A549 (cell line): ENCODE measurements around the gene MBD3. TPM values are rescaled to one million over a fixed set of nuclear protein-coding genes. Genes with fewer than 3 reads are reported as not detected.

Experiments used
- ATAC-seq, 2 experiments: fragments of 200-7000 bp in 1 of 2; fragments of >200 bp in 1 of 2; cut with Nextera tagmentation in 1 of 2; cut with Tn5 transposase in 1 of 2; 3 replicates each; pipeline versions ENCODE4 v1.8.0 to v1.9.1; 2018 to 2020; ENCODE audit warnings: mild to moderate bottlenecking in 1 of 2, moderate library complexity in 1 of 2
- CTCF ChIA-PET: fragments of 300-600 bp; sonication (Branson Sonifier 250); formaldehyde crosslinking; extraction: SDS; loops from one replicate; lab custom pipeline; 2021; ENCODE audit warnings: antibody characterized with exemption, inconsistent platforms; lab: Yijun Ruan, JAX
- POLR2A ChIA-PET: fragments of 350-600 bp; formaldehyde crosslinking; extraction: SDS; loops from one replicate; lab custom pipeline; 2021; ENCODE audit warnings: antibody characterized with exemption, inconsistent platforms; lab: Yijun Ruan, JAX
- DNase-seq, 2 experiments: peaks; one replicate each; pipeline versions ENCODE4 v3.0.0 to v3.0.0-alpha.2; 2011 to 2016; ENCODE audit warnings: low read depth in 1 of 2, low spot score in 1 of 2
- FAIRE-seq: peaks from 2 replicates; lab custom pipeline; 2011; peaks lifted over from hg19 to GRCh38; lab: Jason Lieb, UNC
- H3K27ac ChIP-seq, 2 experiments: fragments of >200 bp; sonication (Bioruptor Twin); formaldehyde crosslinking; 3 replicates each; pipeline ENCODE4 v1.5.1; 2016 to 2017
- H3K4me1 ChIP-seq: fragments of >200 bp; sonication (Bioruptor Twin); formaldehyde crosslinking; 3 replicates; pipeline ENCODE4 v1.6.1; 2016
- H3K4me2 ChIP-seq: fragments of >200 bp; sonication (Bioruptor Twin); formaldehyde crosslinking; 3 replicates; pipeline ENCODE4 v1.6.1; 2016
- H3K4me3 ChIP-seq: fragments of >200 bp; sonication (Bioruptor Twin); formaldehyde crosslinking; 3 replicates; pipeline ENCODE4 v1.5.1; 2016
- H3K9me3 ChIP-seq: fragments of >200 bp; sonication (Bioruptor Twin); formaldehyde crosslinking; 3 replicates; pipeline ENCODE4 v1.6.1; 2016
- CBX8 ChIP-seq: fragments of 200-600 bp; sonication (generic); IDR thresholded peaks from 2 replicates; pipeline ENCODE4 v1.6.1; 2016
- CEBPB ChIP-seq, 2 experiments: fragments of >200 bp in 1 of 2; sonication (Bioruptor Twin) in 1 of 2; formaldehyde crosslinking in 1 of 2; IDR thresholded peaks; 2 replicates each; pipeline ENCODE4 v1.6.1; 2012 to 2016
- CHD4 ChIP-seq: fragments of 200-600 bp; sonication (generic); IDR thresholded peaks from 2 replicates; pipeline ENCODE4 v1.6.1; 2016; ENCODE audit warnings: antibody characterized with exemption, mild to moderate bottlenecking, borderline replicate concordance
- EHMT2 ChIP-seq: fragments of 200-600 bp; sonication (generic); IDR thresholded peaks from 2 replicates; pipeline ENCODE4 v1.6.1; 2016; ENCODE audit warnings: antibody characterized with exemption, low read depth, mild to moderate bottlenecking, moderate library complexity
- FOSB ChIP-seq: fragments of 250-450 bp; sonication (Bioruptor Pico); IDR thresholded peaks from 2 replicates; pipeline ENCODE4 v1.5.0; 2020; ENCODE audit warnings: mild to moderate bottlenecking, moderate library complexity
- FOXS1 ChIP-seq: fragments of 250-450 bp; sonication (Bioruptor Pico); IDR thresholded peaks from 2 replicates; pipeline ENCODE4 v1.5.0; 2020; ENCODE audit warnings: mild to moderate bottlenecking, moderate library complexity
- HDAC2 ChIP-seq: fragments of 200-600 bp; sonication (generic); IDR thresholded peaks from 2 replicates; pipeline ENCODE4 v1.6.1; 2016
- HEYL ChIP-seq: fragments of 250-450 bp; sonication (Bioruptor Pico); IDR thresholded peaks from 2 replicates; pipeline ENCODE4 v1.8.0; 2021; ENCODE audit warnings: mild to moderate bottlenecking, moderate library complexity
- JUN ChIP-seq, 2 experiments: fragments of >200 bp; sonication (Bioruptor Twin); formaldehyde crosslinking; IDR thresholded peaks; 2 replicates in 1 of 2; 3 replicates in 1 of 2; pipeline ENCODE4 v1.6.1; 2016 to 2017
- KDM1A ChIP-seq: fragments of 200-600 bp; sonication (generic); IDR thresholded peaks from 2 replicates; pipeline ENCODE4 v1.6.1; 2016; ENCODE audit warnings: low read depth, mild to moderate bottlenecking
- KDM5A ChIP-seq: fragments of 200-600 bp; sonication (generic); IDR thresholded peaks from 2 replicates; pipeline ENCODE4 v1.6.1; 2016; ENCODE audit warnings: antibody characterized with exemption, mild to moderate bottlenecking
- MAFK ChIP-seq: fragments of 450-650 bp; IDR thresholded peaks from 2 replicates; pipeline ENCODE4 v1.6.1; 2014; ENCODE audit not compliant: partially characterized antibody
- MAZ ChIP-seq: fragments of 150-350 bp; IDR thresholded peaks from 2 replicates; pipeline ENCODE4 v1.6.1; 2014; ENCODE audit warnings: antibody characterized with exemption, low read depth, low read length, borderline replicate concordance
- NFE2L2 ChIP-seq: fragments of 150-350 bp; conservative IDR thresholded peaks from 2 replicates; pipeline ENCODE4 v1.6.1; 2014; ENCODE audit warnings: low read length
- NR3C1 ChIP-seq: fragments of >200 bp; sonication (Bioruptor Twin); formaldehyde crosslinking; IDR thresholded peaks from 3 replicates; pipeline ENCODE4 v1.6.1; 2017
- POLR2A ChIP-seq: IDR thresholded peaks from 2 replicates; pipeline ENCODE4 v1.6.1; 2012; ENCODE audit warnings: mild to moderate bottlenecking, low read length
- RARB ChIP-seq: fragments of 250-450 bp; sonication (Bioruptor Pico); IDR thresholded peaks from 2 replicates; pipeline ENCODE4 v1.8.0; 2021; ENCODE audit warnings: mild to moderate bottlenecking, moderate library complexity
- RFX5 ChIP-seq: fragments of 450-650 bp; IDR thresholded peaks from 2 replicates; pipeline ENCODE4 v1.7.1; 2014; ENCODE audit warnings: antibody characterized with exemption, mild to moderate bottlenecking, moderate library complexity
- SREBF2 ChIP-seq: fragments of 450-650 bp; IDR thresholded peaks from 2 replicates; pipeline ENCODE4 v1.6.1; 2014; ENCODE audit warnings: mild to moderate bottlenecking, moderate library complexity
- TFCP2L1 ChIP-seq: fragments of 250-450 bp; sonication (Bioruptor Pico); IDR thresholded peaks from 2 replicates; pipeline ENCODE4 v1.5.0; 2021; ENCODE audit warnings: mild to moderate bottlenecking
- TP53 ChIP-seq: fragments of 250-450 bp; sonication (Bioruptor Pico); IDR thresholded peaks from 2 replicates; pipeline ENCODE4 v1.5.0; 2021; ENCODE audit warnings: mild to moderate bottlenecking, moderate library complexity
- ZC3H11A ChIP-seq: fragments of 450-650 bp; IDR thresholded peaks from 2 replicates; pipeline ENCODE4 v1.6.1; 2014; ENCODE audit warnings: antibody characterized with exemption, mild to moderate bottlenecking
- ZSCAN20 ChIP-seq: fragments of 250-450 bp; sonication (Bioruptor Pico); IDR thresholded peaks from 2 replicates; pipeline ENCODE4 v1.8.0; 2022; ENCODE audit warnings: mild to moderate bottlenecking, moderate library complexity
- WGBS: methylation state at CpG from one replicate; pipeline ENCODE4 v1.1.6; 2017; ENCODE audit errors: missing lambda C conversion rate; 5-methylcytosine and 5-hydroxymethylcytosine counted together
- polyA plus RNA-seq, 4 experiments: library from polyadenylated mRNA; depleted of rRNA in 3 of 4; stranded (reverse); fragments of >200 nt; fragmentation: RNase III in 1 of 4; extraction: RNeasy Plus Mini Kit Qiagen cat#74134 plus additional on column Dnase treatment in 1 of 4; gene quantifications; 2 replicates in 3 of 4; 3 replicates in 1 of 4; pipeline ENCODE4 v1.2.3, GENCODE V29; 2011 to 2017
- TF ChIP-seq, protein P1 (sequence below): fragments of 150-350 bp; IDR thresholded peaks from 2 replicates; pipeline ENCODE4 v1.6.1; 2014; ENCODE audit warnings: low read depth, mild to moderate bottlenecking, low read length
- TF ChIP-seq, protein P2 (sequence below): IDR thresholded peaks from 2 replicates; pipeline ENCODE4 v1.6.1; 2012; ENCODE audit warnings: low read depth, borderline replicate concordance
- TF ChIP-seq, protein P3 (sequence below): fragments of 250-450 bp; sonication (Bioruptor Pico); IDR thresholded peaks from 2 replicates; pipeline ENCODE4 v1.5.0; 2020; ENCODE audit warnings: low read depth, mild to moderate bottlenecking, moderate library complexity
- TF ChIP-seq, protein P4 (sequence below): fragments of 250-450 bp; sonication (Bioruptor Pico); IDR thresholded peaks from 2 replicates; pipeline ENCODE4 v1.5.0; 2021; ENCODE audit warnings: mild to moderate bottlenecking, moderate library complexity, borderline replicate concordance
- TF ChIP-seq, protein P5 (sequence below): fragments of >200 bp; sonication (Bioruptor Twin); formaldehyde crosslinking; IDR thresholded peaks from 3 replicates; pipeline ENCODE4 v1.6.1; 2016
- TF ChIP-seq, protein P6 (sequence below): fragments of >200 bp; sonication (Bioruptor Twin); formaldehyde crosslinking; IDR thresholded peaks from 3 replicates; pipeline ENCODE4 v1.5.1; 2016
- TF ChIP-seq, protein P7 (sequence below): fragments of 450-650 bp; IDR thresholded peaks from 2 replicates; pipeline ENCODE4 v1.6.1; 2014; ENCODE audit warnings: antibody characterized with exemption

The MBD3 gene
- polyA plus RNA-seq, 2 of the 4 experiments (the other 2 are of a cell fraction) = 22.7 to 41.4 TPM

DNA sequence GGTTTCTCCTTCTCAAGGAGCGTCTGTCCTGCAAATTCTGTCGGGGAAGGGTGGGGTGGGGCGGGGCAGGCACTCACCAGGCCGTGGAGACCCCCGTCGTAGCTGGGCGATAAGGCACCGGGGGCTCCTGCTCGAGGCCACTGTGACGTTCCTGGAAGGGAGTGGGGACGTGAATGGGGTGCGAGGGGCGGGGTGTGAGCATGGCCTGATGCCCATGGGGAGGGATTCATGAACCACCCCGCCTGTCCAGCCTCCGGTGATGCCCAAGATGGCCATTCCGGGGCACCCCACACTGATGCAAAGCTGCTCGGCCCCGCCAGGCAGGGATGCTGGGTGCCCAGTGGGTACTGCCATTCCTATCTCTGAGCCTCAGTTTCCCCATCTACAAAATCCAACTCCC is 27.0 kb upstream of the MBD3 start:
- Histone ChIP-seq H3K4me2 (no peak overlapping the region), H3K4me1 (no peaks in the 10 kb centered on the region), H3K4me3 (no peak overlapping the region), H3K9me3 (no peaks in the 10 kb centered on the region), H3K27ac (no peak overlapping the region)
- no peak for FAIRE-seq
- ChIA-PET POLR2A (no interaction called here), CTCF (interaction anchor here (1.0 to 1.7 kb wide), 4 partner anchors 53 to 219 kb away, joined by 3 to 6 read pairs (median 5); no protein-coding TSS in a partner anchor)
- TF ChIP-seq NR3C1 = no peak
- no peak for TF ChIP-seq ZSCAN20
- TF ChIP-seq, protein P1, sequence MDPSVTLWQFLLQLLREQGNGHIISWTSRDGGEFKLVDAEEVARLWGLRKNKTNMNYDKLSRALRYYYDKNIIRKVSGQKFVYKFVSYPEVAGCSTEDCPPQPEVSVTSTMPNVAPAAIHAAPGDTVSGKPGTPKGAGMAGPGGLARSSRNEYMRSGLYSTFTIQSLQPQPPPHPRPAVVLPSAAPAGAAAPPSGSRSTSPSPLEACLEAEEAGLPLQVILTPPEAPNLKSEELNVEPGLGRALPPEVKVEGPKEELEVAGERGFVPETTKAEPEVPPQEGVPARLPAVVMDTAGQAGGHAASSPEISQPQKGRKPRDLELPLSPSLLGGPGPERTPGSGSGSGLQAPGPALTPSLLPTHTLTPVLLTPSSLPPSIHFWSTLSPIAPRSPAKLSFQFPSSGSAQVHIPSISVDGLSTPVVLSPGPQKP = no peak
- TF ChIP-seq CBX8 = no peak
- TF ChIP-seq JUN (IDR thresholded peaks at IDR 0.05) = no peak
- TF ChIP-seq, protein P2, sequence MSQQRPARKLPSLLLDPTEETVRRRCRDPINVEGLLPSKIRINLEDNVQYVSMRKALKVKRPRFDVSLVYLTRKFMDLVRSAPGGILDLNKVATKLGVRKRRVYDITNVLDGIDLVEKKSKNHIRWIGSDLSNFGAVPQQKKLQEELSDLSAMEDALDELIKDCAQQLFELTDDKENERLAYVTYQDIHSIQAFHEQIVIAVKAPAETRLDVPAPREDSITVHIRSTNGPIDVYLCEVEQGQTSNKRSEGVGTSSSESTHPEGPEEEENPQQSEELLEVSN = no peak
- TF ChIP-seq, protein P3, sequence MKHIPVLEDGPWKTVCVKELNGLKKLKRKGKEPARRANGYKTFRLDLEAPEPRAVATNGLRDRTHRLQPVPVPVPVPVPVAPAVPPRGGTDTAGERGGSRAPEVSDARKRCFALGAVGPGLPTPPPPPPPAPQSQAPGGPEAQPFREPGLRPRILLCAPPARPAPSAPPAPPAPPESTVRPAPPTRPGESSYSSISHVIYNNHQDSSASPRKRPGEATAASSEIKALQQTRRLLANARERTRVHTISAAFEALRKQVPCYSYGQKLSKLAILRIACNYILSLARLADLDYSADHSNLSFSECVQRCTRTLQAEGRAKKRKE = no peak
- no peak for TF ChIP-seq MAZ
- TF ChIP-seq KDM5A = no peak
- no peak for TF ChIP-seq CEBPB (IDR thresholded peaks at IDR 0.05)
- no peak for TF ChIP-seq ZC3H11A
- no peak for TF ChIP-seq RFX5
- TF ChIP-seq FOXS1 = no peak
- no peak for TF ChIP-seq FOSB (CRISPR knock-in tag)
- no peak for TF ChIP-seq SREBF2
- no peak for TF ChIP-seq RARB (CRISPR knock-in tag)
- TF ChIP-seq MAFK = no peak
- 94% methylated on average over 15 of the region's 18 CpGs for WGBS
- DNase-seq = no peak
- no peak for ATAC-seq

DNA sequence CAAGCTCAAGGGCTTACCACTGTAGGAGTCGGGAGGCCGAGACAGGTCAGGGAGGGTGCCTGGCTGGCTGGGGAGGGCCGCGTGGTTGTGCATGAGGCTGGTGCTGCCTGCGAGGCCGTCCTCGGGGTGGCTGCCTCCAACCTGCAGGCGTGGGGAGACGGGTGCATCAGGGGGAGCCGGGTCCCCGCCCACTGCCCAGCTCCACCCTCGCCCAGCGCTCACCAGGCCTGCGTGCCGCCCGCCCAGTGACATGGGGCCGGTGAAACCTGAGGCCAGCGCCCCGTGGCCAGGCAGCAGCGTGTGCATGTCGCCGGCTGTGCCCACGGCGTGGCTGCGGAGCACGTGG is 26.4 kb upstream of the MBD3 start:
- ATAC-seq = no peak
- WGBS = 90% methylated on average over 8 of the region's 26 CpGs
- no peak for TF ChIP-seq NFE2L2
- no peak for TF ChIP-seq KDM5A
- no peak for TF ChIP-seq TFCP2L1 (CRISPR knock-in tag)
- TF ChIP-seq, protein P3 = no peak
- TF ChIP-seq FOSB (CRISPR knock-in tag) = no peak
- TF ChIP-seq HEYL (CRISPR knock-in tag) = no peak
- TF ChIP-seq CHD4 = no peak
- TF ChIP-seq RFX5 = no peak
- TF ChIP-seq, protein P4, sequence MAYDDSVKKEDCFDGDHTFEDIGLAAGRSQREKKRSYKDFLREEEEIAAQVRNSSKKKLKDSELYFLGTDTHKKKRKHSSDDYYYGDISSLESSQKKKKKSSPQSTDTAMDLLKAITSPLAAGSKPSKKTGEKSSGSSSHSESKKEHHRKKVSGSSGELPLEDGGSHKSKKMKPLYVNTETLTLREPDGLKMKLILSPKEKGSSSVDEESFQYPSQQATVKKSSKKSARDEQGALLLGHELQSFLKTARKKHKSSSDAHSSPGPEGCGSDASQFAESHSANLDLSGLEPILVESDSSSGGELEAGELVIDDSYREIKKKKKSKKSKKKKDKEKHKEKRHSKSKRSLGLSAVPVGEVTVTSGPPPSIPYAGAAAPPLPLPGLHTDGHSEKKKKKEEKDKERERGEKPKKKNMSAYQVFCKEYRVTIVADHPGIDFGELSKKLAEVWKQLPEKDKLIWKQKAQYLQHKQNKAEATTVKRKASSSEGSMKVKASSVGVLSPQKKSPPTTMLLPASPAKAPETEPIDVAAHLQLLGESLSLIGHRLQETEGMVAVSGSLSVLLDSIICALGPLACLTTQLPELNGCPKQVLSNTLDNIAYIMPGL (CRISPR knock-in tag) = no peak
- TF ChIP-seq KDM1A = no peak
- TF ChIP-seq, protein P5, sequence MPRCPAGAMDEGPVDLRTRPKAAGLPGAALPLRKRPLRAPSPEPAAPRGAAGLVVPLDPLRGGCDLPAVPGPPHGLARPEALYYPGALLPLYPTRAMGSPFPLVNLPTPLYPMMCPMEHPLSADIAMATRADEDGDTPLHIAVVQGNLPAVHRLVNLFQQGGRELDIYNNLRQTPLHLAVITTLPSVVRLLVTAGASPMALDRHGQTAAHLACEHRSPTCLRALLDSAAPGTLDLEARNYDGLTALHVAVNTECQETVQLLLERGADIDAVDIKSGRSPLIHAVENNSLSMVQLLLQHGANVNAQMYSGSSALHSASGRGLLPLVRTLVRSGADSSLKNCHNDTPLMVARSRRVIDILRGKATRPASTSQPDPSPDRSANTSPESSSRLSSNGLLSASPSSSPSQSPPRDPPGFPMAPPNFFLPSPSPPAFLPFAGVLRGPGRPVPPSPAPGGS = no peak
- TF ChIP-seq, protein P6, sequence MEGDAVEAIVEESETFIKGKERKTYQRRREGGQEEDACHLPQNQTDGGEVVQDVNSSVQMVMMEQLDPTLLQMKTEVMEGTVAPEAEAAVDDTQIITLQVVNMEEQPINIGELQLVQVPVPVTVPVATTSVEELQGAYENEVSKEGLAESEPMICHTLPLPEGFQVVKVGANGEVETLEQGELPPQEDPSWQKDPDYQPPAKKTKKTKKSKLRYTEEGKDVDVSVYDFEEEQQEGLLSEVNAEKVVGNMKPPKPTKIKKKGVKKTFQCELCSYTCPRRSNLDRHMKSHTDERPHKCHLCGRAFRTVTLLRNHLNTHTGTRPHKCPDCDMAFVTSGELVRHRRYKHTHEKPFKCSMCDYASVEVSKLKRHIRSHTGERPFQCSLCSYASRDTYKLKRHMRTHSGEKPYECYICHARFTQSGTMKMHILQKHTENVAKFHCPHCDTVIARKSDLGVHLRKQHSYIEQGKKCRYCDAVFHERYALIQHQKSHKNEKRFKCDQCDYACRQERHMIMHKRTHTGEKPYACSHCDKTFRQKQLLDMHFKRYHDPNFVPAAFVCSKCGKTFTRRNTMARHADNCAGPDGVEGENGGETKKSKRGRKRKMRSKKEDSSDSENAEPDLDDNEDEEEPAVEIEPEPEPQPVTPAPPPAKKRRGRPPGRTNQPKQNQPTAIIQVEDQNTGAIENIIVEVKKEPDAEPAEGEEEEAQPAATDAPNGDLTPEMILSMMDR = no peak
- TF ChIP-seq TP53 (CRISPR knock-in tag) = no peak
- TF ChIP-seq, protein P7, sequence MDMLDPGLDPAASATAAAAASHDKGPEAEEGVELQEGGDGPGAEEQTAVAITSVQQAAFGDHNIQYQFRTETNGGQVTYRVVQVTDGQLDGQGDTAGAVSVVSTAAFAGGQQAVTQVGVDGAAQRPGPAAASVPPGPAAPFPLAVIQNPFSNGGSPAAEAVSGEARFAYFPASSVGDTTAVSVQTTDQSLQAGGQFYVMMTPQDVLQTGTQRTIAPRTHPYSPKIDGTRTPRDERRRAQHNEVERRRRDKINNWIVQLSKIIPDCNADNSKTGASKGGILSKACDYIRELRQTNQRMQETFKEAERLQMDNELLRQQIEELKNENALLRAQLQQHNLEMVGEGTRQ = no peak
- TF ChIP-seq HDAC2 = no peak
- no peak for TF ChIP-seq POLR2A
- no peak for TF ChIP-seq EHMT2
- TF ChIP-seq, all 56 proteins: peak for 0
- H3K4me1 ChIP-seq = no peaks in the 10 kb centered on the region
- no peak overlapping the region for H3K4me2 ChIP-seq
- no peak overlapping the region for H3K27ac ChIP-seq
- ChIA-PET CTCF (interaction anchor here (0.8 to 1.7 kb wide), 5 partner anchors 11 to 219 kb away, joined by 3 to 6 read pairs (median 4); no protein-coding TSS in a partner anchor), POLR2A (no interaction called here)
- FAIRE-seq (no peak), DNase-seq (no peak)
- H3K9me3 ChIP-seq = no peaks in the 10 kb centered on the region
- H3K4me3 ChIP-seq = no peak overlapping the region
